HEK293 (cell line): Measurements from ENCODE around the gene OR10H3.
A peak's percentile ranks its signal among the peaks of the same experiment; 100 is the strongest.

Experiments
- CTCF ChIA-PET: fragments of 350-600 bp; formaldehyde crosslinking; extraction: SDS; loops from one replicate; lab custom pipeline; 2021; ENCODE audit warnings: antibody characterized with exemption; lab: Yijun Ruan, JAX
- POLR2A ChIA-PET: fragments of 300-600 bp; formaldehyde crosslinking; extraction: SDS; loops from one replicate; lab custom pipeline; 2020; ENCODE audit warnings: antibody characterized with exemption, inconsistent platforms; lab: Yijun Ruan, JAX
- H3K27ac ChIP-seq: fragments of 200-500 bp; sonication (Bioruptor generic); 2 replicates; pipeline ENCODE4 v1.5.1; 2014; ENCODE audit warnings: low read depth, low read length, control low read depth, inconsistent platforms; ENCODE audit errors: extremely low read depth
- H3K36me3 ChIP-seq, 2 experiments: fragments of 200-500 bp in 1 of 2; sonication (Bioruptor generic) in 1 of 2; 1 replicate in 1 of 2; 2 replicates in 1 of 2; pipeline ENCODE4 v1.5.1; 2014 to 2017; ENCODE audit warnings: inconsistent platforms in 2 of 2, low read length in 2 of 2; ENCODE audit not compliant: control insufficient read depth in 2 of 2, insufficient read depth in 1 of 2
- H3K4me1 ChIP-seq: fragments of 200-500 bp; sonication (Bioruptor generic); 2 replicates; pipeline ENCODE4 v1.5.1; 2014; ENCODE audit warnings: mild to moderate bottlenecking, low read length, inconsistent platforms; ENCODE audit not compliant: control insufficient read depth, insufficient read depth
- H3K4me3 ChIP-seq: 2 replicates; pipeline ENCODE4 v1.5.1; 2011; ENCODE audit warnings: low read depth, mild to moderate bottlenecking, control low read depth, low read length, moderate library complexity
- H3K9me3 ChIP-seq: fragments of 200-500 bp; sonication (Bioruptor generic); 2 replicates; pipeline ENCODE4 v1.5.1; 2014; ENCODE audit warnings: low read depth, low read length, inconsistent platforms; ENCODE audit not compliant: control insufficient read depth, insufficient read depth
- AEBP2 ChIP-seq: fragments of 450-650 bp; formaldehyde crosslinking; IDR thresholded peaks from 2 replicates; pipeline ENCODE4 v1.5.1; 2016; ENCODE audit warnings: missing biosample characterization, missing genetic modification characterization, borderline replicate concordance
- KLF10 ChIP-seq: fragments of 450-650 bp; IDR thresholded peaks from 2 replicates; pipeline ENCODE4 v1.5.1; 2018; ENCODE audit warnings: missing biosample characterization, mild to moderate bottlenecking, missing genetic modification characterization
- MEIS1 ChIP-seq: sonication (generic); formaldehyde crosslinking; IDR thresholded peaks from 2 replicates; pipeline ENCODE4 v1.8.1; 2022; ENCODE audit warnings: missing genetic modification reagents, mild to moderate bottlenecking, borderline replicate concordance
- ZBTB17 ChIP-seq: fragments of 450-650 bp; formaldehyde crosslinking; IDR thresholded peaks from 2 replicates; pipeline ENCODE4 v1.5.1; 2016; ENCODE audit warnings: missing biosample characterization, missing genetic modification characterization
- ZBTB20 ChIP-seq: fragments of 450-650 bp; formaldehyde crosslinking; IDR thresholded peaks from 2 replicates; pipeline ENCODE4 v1.5.1; 2016; ENCODE audit warnings: missing biosample characterization, missing genetic modification characterization
- ZBTB8A ChIP-seq: fragments of 450-650 bp; formaldehyde crosslinking; IDR thresholded peaks from 2 replicates; pipeline ENCODE4 v1.5.1; 2016; ENCODE audit warnings: missing biosample characterization, missing genetic modification characterization
- ZEB2 ChIP-seq: fragments of 450-650 bp; formaldehyde crosslinking; IDR thresholded peaks from 2 replicates; pipeline ENCODE4 v1.5.1; 2016; ENCODE audit warnings: missing biosample characterization, missing genetic modification characterization
- ZNF157 ChIP-seq: fragments of 450-650 bp; formaldehyde crosslinking; IDR thresholded peaks from 2 replicates; pipeline ENCODE4 v1.5.1; 2016; ENCODE audit warnings: missing biosample characterization, missing genetic modification characterization
- ZNF169 ChIP-seq: fragments of 450-650 bp; formaldehyde crosslinking; IDR thresholded peaks from 2 replicates; pipeline ENCODE4 v1.5.1; 2016; ENCODE audit warnings: missing biosample characterization, missing genetic modification characterization
- ZNF24 ChIP-seq: fragments of 450-650 bp; formaldehyde crosslinking; IDR thresholded peaks from 2 replicates; pipeline ENCODE4 v1.5.1; 2016; ENCODE audit warnings: missing biosample characterization, missing genetic modification characterization
- ZNF248 ChIP-seq: fragments of 450-650 bp; formaldehyde crosslinking; IDR thresholded peaks from 2 replicates; pipeline ENCODE4 v1.5.1; 2017; ENCODE audit warnings: missing biosample characterization, missing genetic modification characterization
- ZNF26 ChIP-seq: fragments of 450-650 bp; formaldehyde crosslinking; IDR thresholded peaks from 2 replicates; pipeline ENCODE4 v1.5.1; 2016; ENCODE audit warnings: missing biosample characterization, missing genetic modification characterization
- ZNF404 ChIP-seq: fragments of 450-650 bp; formaldehyde crosslinking; IDR thresholded peaks from 2 replicates; pipeline ENCODE4 v1.5.1; 2017; ENCODE audit warnings: missing biosample characterization, missing genetic modification characterization
- ZNF423 ChIP-seq: fragments of 450-650 bp; formaldehyde crosslinking; IDR thresholded peaks from 2 replicates; pipeline ENCODE4 v1.5.1; 2016; ENCODE audit warnings: missing biosample characterization, missing genetic modification characterization
- ZNF48 ChIP-seq: fragments of 450-650 bp; formaldehyde crosslinking; IDR thresholded peaks from 2 replicates; pipeline ENCODE4 v1.5.1; 2016; ENCODE audit warnings: missing biosample characterization, missing genetic modification characterization
- ZNF518A ChIP-seq: fragments of 450-650 bp; formaldehyde crosslinking; conservative IDR thresholded peaks from 2 replicates; pipeline ENCODE4 v1.5.1; 2016; ENCODE audit warnings: low read depth, missing biosample characterization, missing genetic modification characterization
- ZNF768 ChIP-seq: fragments of 450-650 bp; formaldehyde crosslinking; IDR thresholded peaks from 2 replicates; pipeline ENCODE4 v1.5.1; 2018; ENCODE audit warnings: missing biosample characterization, mild to moderate bottlenecking, missing genetic modification characterization
- TF ChIP-seq, protein P1 (sequence below): fragments of 450-650 bp; formaldehyde crosslinking; IDR thresholded peaks from 2 replicates; pipeline ENCODE4 v1.5.1; 2016; ENCODE audit warnings: missing biosample characterization, missing genetic modification characterization

The OR10H3 gene

DNA sequence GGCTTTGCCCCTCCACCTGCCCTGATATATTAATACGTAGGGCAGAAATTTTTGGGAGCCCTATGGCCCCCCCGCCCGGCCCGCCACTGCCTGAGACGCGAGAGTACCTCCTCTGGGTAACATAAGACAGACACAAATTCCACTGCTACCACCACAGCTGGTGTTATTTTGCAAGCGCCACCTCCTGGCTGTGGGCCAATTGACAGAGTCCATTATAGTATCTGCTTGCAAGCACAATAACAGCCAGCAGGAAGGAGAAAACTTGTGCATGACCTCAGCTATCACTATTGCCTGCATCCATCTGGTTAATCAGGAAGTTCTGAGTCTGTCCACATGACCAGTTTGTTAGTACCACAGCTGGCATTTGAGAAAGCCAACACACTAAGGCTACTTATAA is 35.3 kb upstream of the OR10H3 start (continued):
- TF ChIP-seq ZNF518A (tag by site-specific recombination) (0 out of 2 replicates have a peak, but pooled peaks have one; percentile 30), ZBTB17 (0 out of 2 replicates have a peak, but pooled peaks have one; percentile 18), ZNF24 (tag by site-specific recombination) (peak; percentile 84), KLF10 (no peak)

DNA sequence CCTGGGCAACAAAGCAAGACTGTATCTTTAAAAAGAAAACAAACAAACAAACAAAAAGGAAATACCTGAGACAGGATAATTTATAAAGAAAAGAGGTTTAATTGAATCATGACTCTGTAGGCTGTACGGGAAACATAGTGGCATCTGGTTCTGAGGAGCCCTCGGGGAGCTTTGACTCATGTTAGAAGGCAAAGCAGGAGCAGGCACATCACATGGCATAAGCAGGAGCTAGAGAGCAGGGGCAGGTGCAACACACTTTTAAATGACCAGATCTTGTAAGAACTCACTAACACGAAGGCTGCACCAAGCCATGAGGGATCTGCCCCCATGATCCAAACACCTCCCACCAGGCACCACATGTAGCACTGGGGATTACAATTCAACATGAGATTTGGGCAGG is 23.1 kb upstream of the OR10H3 start:
- no peak overlapping the region for H3K27ac ChIP-seq
- no peaks in the 10 kb centered on the region for H3K36me3 ChIP-seq
- TF ChIP-seq ZNF24 (tag by site-specific recombination) (no peak), ZNF157 (tag by site-specific recombination) (no peak), ZNF48 (no peak), KLF10 (no peak), ZNF169 (tag by site-specific recombination) (no peak), ZNF248 (no peak), ZNF423 (tag by site-specific recombination) (no peak), ZBTB20 (tag by site-specific recombination) (no peak), ZNF768 (tag by site-specific recombination) (no peak), ZNF404 (tag by site-specific recombination) (no peak), AEBP2 (tag by site-specific recombination) (no peak), ZNF26 (tag by site-specific recombination) (no peak), ZBTB8A (tag by site-specific recombination) (no peak), ZEB2 (tag by site-specific recombination) (no peak), MEIS1 (CRISPR knock-in tag) (no peak)
- TF ChIP-seq, protein P1, sequence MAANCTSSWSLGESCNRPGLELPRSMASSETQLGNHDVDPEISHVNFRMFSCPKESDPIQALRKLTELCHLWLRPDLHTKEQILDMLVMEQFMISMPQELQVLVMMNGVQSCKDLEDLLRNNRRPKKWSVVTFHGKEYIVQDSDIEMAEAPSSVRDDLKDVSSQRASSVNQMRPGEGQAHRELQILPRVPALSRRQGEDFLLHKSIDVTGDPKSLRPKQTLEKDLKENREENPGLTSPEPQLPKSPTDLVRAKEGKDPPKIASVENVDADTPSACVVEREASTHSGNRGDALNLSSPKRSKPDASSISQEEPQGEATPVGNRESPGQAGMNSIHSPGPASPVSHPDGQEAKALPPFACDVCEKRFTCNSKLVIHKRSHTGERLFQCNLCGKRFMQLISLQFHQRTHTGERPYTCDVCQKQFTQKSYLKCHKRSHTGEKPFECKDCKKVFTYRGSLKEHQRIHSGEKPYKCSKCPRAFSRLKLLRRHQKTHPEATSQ (tag by site-specific recombination): no peak
- H3K4me3 ChIP-seq: no peak overlapping the region
- no peaks in the 10 kb centered on the region for H3K9me3 ChIP-seq
- ChIA-PET POLR2A (no interaction called here), CTCF (no interaction called here)
- H3K4me1 ChIP-seq: no peaks in the 10 kb centered on the region
